Measurements from ENCODE around the gene SIGLEC11.

SIGLEC11 gene

GRCh38 chr19:49977881-49978280 lies 16.9 kb upstream of the SIGLEC11 start:
- peaks cover 16% of the 10 kb centered on the region for H3K4me1 Mint-ChIP-seq
- no peak for TF ChIP-seq CTCF (IDR thresholded peaks at IDR 0.05)
- no peaks in the 10 kb centered on the region for H3K9me3 Mint-ChIP-seq
- no peak overlapping the region for H3K27ac Mint-ChIP-seq
- DNase-seq: no peak
- peaks cover 3% of the 10 kb centered on the region for H3K27me3 Mint-ChIP-seq (ENCODE audit: low read depth, poor library complexity)
- H3K36me3 Mint-ChIP-seq (ENCODE audit: low read depth): peaks cover 19% of the 10 kb centered on the region
- H3K4me3 Mint-ChIP-seq: no peak overlapping the region

- no peak for TF ChIP-seq CTCF (IDR thresholded peaks at IDR 0.05)
Observed at GRCh38 chr19:49977076-49977475, 16.1 kb upstream of the SIGLEC11 start.

GRCh38 chr19:49976496-49976895 lies 15.5 kb upstream of the SIGLEC11 start:
- Mint-ChIP-seq H3K27ac (no peak overlapping the region), H3K4me3 (no peak overlapping the region), H3K4me1 (peaks cover 16% of the 10 kb centered on the region), H3K36me3 (ENCODE audit: low read depth) (peaks cover 14% of the 10 kb centered on the region), H3K9me3 (no peaks in the 10 kb centered on the region), H3K27me3 (ENCODE audit: low read depth, poor library complexity) (peaks cover 3% of the 10 kb centered on the region)
- no peak for DNase-seq
- TF ChIP-seq CTCF (IDR thresholded peaks at IDR 0.05): no peak

More at GRCh38 chr19:49977076-49977475, 16.1 kb upstream of the SIGLEC11 start:
- Mint-ChIP-seq H3K36me3 (ENCODE audit: low read depth) (peaks cover 19% of the 10 kb centered on the region), H3K27me3 (ENCODE audit: low read depth, poor library complexity) (peaks cover 3% of the 10 kb centered on the region), H3K27ac (no peak overlapping the region), H3K4me1 (peaks cover 16% of the 10 kb centered on the region), H3K9me3 (no peaks in the 10 kb centered on the region), H3K4me3 (no peak overlapping the region)
- DNase-seq: no peak

- Mint-ChIP-seq H3K4me1 (peaks cover 16% of the 10 kb centered on the region), H3K27ac (no peak overlapping the region), H3K27me3 (ENCODE audit: low read depth, poor library complexity) (peaks cover 3% of the 10 kb centered on the region), H3K36me3 (ENCODE audit: low read depth) (peaks cover 8% of the 10 kb centered on the region), H3K4me3 (no peak overlapping the region), H3K9me3 (no peaks in the 10 kb centered on the region)
- TF ChIP-seq CTCF (IDR thresholded peaks at IDR 0.05): no peak
- no peak for DNase-seq
Observed at GRCh38 chr19:49975051-49975450, 14.1 kb upstream of the SIGLEC11 start.

- H3K4me1 Mint-ChIP-seq: peaks cover 16% of the 10 kb centered on the region
- no peak overlapping the region for H3K27ac Mint-ChIP-seq
- H3K36me3 Mint-ChIP-seq (ENCODE audit: low read depth): peaks cover 8% of the 10 kb centered on the region
- no peak for DNase-seq
- H3K27me3 Mint-ChIP-seq (ENCODE audit: low read depth, poor library complexity): peaks cover 3% of the 10 kb centered on the region
- no peak overlapping the region for H3K4me3 Mint-ChIP-seq
- no peak for TF ChIP-seq CTCF (IDR thresholded peaks at IDR 0.05)
- H3K9me3 Mint-ChIP-seq: no peaks in the 10 kb centered on the region
Observed at GRCh38 chr19:49973987-49974386, 13.0 kb upstream of the SIGLEC11 start.

DNA sequence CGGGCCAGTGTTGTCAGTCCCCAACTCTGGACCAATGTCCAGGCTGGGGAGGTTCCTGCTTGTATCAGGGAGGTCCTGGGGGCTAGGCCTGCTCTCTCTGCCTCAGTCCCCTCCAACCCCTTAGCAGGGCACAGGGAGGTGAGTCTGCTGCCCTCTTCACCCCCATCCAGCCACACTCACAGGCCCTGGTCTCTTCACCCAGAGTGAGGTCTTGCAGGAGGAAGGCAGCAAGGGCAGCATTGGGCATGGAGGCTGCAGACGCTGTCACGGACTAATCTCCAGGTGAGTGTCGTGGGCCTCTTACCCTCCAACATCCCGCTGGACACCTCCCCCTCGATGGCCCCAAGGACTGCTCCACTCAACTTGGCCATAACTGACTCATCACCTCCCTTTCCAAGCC lies 11.9 kb upstream of the SIGLEC11 start:
- Mint-ChIP-seq H3K36me3 (ENCODE audit: low read depth) (peaks cover 8% of the 10 kb centered on the region), H3K27ac (no peak overlapping the region), H3K9me3 (no peaks in the 10 kb centered on the region), H3K4me3 (no peak overlapping the region), H3K4me1 (peaks cover 16% of the 10 kb centered on the region), H3K27me3 (ENCODE audit: low read depth, poor library complexity) (peaks cover 7% of the 10 kb centered on the region)
- TF ChIP-seq CTCF (IDR thresholded peaks at IDR 0.05): no peak
- no peak for DNase-seq
